BLaER1 (cell line): Measurements from ENCODE around the gene EIF4B.
"Not testable (repeated sequence)": the region's sequence is repeated elsewhere in the genome, so short reads cannot be mapped to it uniquely, and the experiment has no call there.

Experiments
- H3K27ac ChIP-seq: shearing (Covaris generic); formaldehyde crosslinking; 2 replicates; pipeline ENCODE4 v1.8.1; 2022
- H3K27me3 ChIP-seq: shearing (Covaris generic); formaldehyde crosslinking; 2 replicates; pipeline ENCODE4 v1.8.1; 2022
- H3K36me3 ChIP-seq: shearing (Covaris generic); formaldehyde crosslinking; 2 replicates; pipeline ENCODE4 v1.8.1; 2022
- H3K4me1 ChIP-seq: shearing (Covaris generic); formaldehyde crosslinking; 2 replicates; pipeline ENCODE4 v1.8.1; 2022
- H3K4me2 ChIP-seq: shearing (Covaris generic); formaldehyde crosslinking; 2 replicates; pipeline ENCODE4 v1.8.1; 2022
- H3K4me3 ChIP-seq: shearing (Covaris generic); formaldehyde crosslinking; 2 replicates; pipeline ENCODE4 v1.8.1; 2022
- H3K9ac ChIP-seq: shearing (Covaris generic); formaldehyde crosslinking; 2 replicates; pipeline ENCODE4 v1.8.1; 2022
- H3K9me3 ChIP-seq: shearing (Covaris generic); formaldehyde crosslinking; 2 replicates; pipeline ENCODE4 v1.8.1; 2022
- H4K20me1 ChIP-seq: shearing (Covaris generic); formaldehyde crosslinking; 2 replicates; pipeline ENCODE4 v1.8.1; 2022
- Cebpa-rat ChIP-seq: shearing (Covaris generic); IDR thresholded peaks from 2 replicates; pipeline ENCODE4 v1.8.1; 2022

EIF4B gene

DNA sequence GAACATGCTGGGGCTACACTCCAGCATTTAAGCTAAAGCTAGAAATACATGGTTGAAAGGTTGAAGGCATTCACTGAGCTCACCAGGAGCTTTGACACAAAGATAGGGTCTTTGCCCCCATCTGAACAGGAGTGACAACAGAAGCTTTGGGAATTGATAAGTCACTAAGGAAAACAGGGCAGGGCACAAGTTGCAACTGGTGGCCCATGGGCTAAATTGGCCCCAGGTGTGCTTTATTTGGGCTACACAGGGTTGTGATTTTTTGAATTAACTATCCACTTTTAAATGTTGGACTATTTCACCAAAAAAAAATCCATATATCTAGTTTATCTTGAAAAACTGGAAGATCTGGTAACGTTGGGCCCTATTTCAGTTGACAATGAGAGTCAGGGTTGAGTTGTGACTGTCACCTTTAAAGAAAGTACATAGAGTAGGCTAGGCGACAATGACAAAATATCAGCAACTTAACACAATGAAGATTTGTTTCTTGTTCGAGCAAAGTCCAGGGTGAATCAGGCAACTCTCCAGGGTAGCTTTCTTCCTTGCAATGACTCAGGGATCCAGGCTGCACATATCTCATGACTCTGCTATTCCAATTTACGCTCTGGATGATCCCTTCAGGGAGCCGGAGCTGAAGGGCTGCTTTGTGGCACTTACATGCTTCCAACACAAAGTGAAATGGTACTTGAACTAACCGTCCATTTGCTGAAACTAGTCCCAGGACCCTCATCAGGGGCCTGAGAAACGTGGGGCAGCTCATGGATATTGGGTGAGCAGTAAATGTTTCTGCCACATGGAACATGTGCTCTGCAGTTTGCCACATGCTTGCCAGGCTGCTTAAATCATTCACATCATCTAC, 13.3 kb upstream of the EIF4B start:
- TF ChIP-seq Cebpa-rat = no peak
- H3K9ac ChIP-seq = no peak overlapping the region
- H3K27me3 ChIP-seq = no peaks in the 10 kb centered on the region
- H3K4me3 ChIP-seq = no peak overlapping the region
- no peaks in the 10 kb centered on the region for H3K4me1 ChIP-seq
- no peaks in the 10 kb centered on the region for H3K36me3 ChIP-seq
- H3K27ac ChIP-seq = no peak overlapping the region
- no peaks in the 10 kb centered on the region for H3K9me3 ChIP-seq
- H4K20me1 ChIP-seq = no peaks in the 10 kb centered on the region
- no peak overlapping the region for H3K4me2 ChIP-seq

- H3K4me1 ChIP-seq = no peaks in the 10 kb centered on the region
- H3K36me3 ChIP-seq = no peaks in the 10 kb centered on the region
- H3K27ac ChIP-seq = no peak overlapping the region
- no peaks in the 10 kb centered on the region for H3K9me3 ChIP-seq
- H3K9ac ChIP-seq = no peak overlapping the region
- H3K27me3 ChIP-seq = no peaks in the 10 kb centered on the region
- H3K4me2 ChIP-seq = no peak overlapping the region
- TF ChIP-seq Cebpa-rat = no peak
- no peaks in the 10 kb centered on the region for H4K20me1 ChIP-seq
- no peak overlapping the region for H3K4me3 ChIP-seq
These were observed 12.7 kb upstream of the EIF4B start for GRCh38 chr12:52993558-52993869.

DNA sequence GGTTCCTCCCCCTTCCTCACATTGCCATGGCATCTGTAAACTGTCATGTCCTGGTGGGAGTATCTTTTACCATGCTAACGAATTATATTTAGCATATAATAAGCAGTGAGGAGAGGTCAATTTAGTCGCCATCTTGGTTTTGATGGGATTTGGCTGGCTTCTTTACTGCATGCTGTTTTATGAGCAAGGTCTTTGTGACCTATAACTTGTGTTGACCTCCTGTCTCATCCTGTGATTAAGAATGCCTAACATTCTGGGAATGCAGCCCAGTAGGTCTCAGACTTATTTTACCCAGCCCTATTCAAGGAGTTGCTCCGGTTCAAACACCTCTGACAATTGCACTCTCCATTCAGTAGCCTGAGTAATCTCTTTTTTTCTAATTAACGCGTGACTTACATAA, 2.1 kb upstream of the EIF4B start:
- TF ChIP-seq Cebpa-rat = no peak
- Histone ChIP-seq H4K20me1 (peaks cover 23% of the 10 kb centered on the region), H3K4me3 (no peak overlapping the region), H3K4me2 (no peak overlapping the region), H3K4me1 (peaks cover 31% of the 10 kb centered on the region), H3K36me3 (peaks cover 14% of the 10 kb centered on the region), H3K27me3 (no peaks in the 10 kb centered on the region), H3K9me3 (no peaks in the 10 kb centered on the region), H3K27ac (no peak overlapping the region), H3K9ac (no peak overlapping the region)

- Histone ChIP-seq H3K4me1 (peaks cover 35% of the 10 kb centered on the region), H3K36me3 (peaks cover 18% of the 10 kb centered on the region), H3K4me2 (peak overlapping the region; percentile 87), H3K9me3 (no peaks in the 10 kb centered on the region), H3K9ac (no peak overlapping the region), H3K4me3 (no peak overlapping the region), H3K27ac (no peak overlapping the region), H3K27me3 (no peaks in the 10 kb centered on the region), H4K20me1 (peaks cover 28% of the 10 kb centered on the region)
- no peak for TF ChIP-seq Cebpa-rat
These were observed 1.7 kb upstream of the EIF4B start for GRCh38 chr12:53004582-53004981.

GRCh38 chr12:53005215-53005985, 856 bp upstream of the EIF4B start:
- Histone ChIP-seq H3K27ac (peak overlapping the region; percentile 76), H3K9me3 (no peaks in the 10 kb centered on the region), H3K9ac (peak overlapping the region; percentile 81), H4K20me1 (peaks cover 36% of the 10 kb centered on the region), H3K27me3 (no peaks in the 10 kb centered on the region), H3K4me1 (peaks cover 36% of the 10 kb centered on the region), H3K4me3 (peak overlapping the region; percentile 95), H3K4me2 (peak overlapping the region; percentile 87), H3K36me3 (peaks cover 27% of the 10 kb centered on the region)
- no peak for TF ChIP-seq Cebpa-rat

DNA sequence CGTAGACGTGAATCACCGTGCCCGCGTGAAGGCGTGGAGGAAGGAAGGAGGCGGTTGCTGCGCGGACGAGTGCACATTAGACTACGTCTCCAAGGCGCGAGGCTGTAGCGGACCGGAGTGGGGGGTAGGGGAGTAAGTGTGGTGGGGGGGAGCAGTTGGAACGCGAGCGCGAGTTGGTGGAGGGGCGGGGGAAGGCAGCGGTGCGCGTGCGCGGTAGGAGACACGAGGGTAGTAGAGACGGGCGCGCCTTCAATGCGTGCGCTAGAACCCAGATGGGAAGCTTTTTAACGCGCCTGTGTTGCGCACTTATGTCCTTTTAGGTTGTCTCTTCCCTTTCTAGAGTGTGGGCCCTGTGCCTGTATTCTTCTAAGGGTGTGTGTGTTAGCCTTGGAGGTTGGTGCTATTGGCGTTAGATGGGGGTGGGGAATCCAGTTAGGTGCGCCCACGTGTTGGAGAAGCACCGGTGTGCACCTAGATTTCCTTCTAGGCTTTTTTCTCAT, 604 bp downstream of the EIF4B start:
- H3K36me3 ChIP-seq = peaks cover 41% of the 10 kb centered on the region
- peak overlapping the region; percentile 95 for H3K4me3 ChIP-seq
- H3K27ac ChIP-seq = peak overlapping the region; percentile 99
- peak overlapping the region; percentile 97 for H3K4me2 ChIP-seq
- peaks cover 41% of the 10 kb centered on the region for H3K4me1 ChIP-seq
- H3K9ac ChIP-seq = peak overlapping the region; percentile 99
- TF ChIP-seq Cebpa-rat = no peak
- no peaks in the 10 kb centered on the region for H3K9me3 ChIP-seq
- H4K20me1 ChIP-seq = peaks cover 50% of the 10 kb centered on the region
- H3K27me3 ChIP-seq = no peaks in the 10 kb centered on the region

GRCh38 chr12:53007343-53007742, 1.1 kb downstream of the EIF4B start:
- peak overlapping the region; percentile 99 for H3K9ac ChIP-seq
- no peaks in the 10 kb centered on the region for H3K9me3 ChIP-seq
- peak overlapping the region; percentile 99 for H3K27ac ChIP-seq
- peak overlapping the region; percentile 97 for H3K4me2 ChIP-seq
- peaks cover 46% of the 10 kb centered on the region for H3K36me3 ChIP-seq
- peaks cover 41% of the 10 kb centered on the region for H3K4me1 ChIP-seq
- peaks cover 55% of the 10 kb centered on the region for H4K20me1 ChIP-seq
- TF ChIP-seq Cebpa-rat = no peak
- H3K4me3 ChIP-seq = peak overlapping the region; percentile 95
- no peaks in the 10 kb centered on the region for H3K27me3 ChIP-seq

DNA sequence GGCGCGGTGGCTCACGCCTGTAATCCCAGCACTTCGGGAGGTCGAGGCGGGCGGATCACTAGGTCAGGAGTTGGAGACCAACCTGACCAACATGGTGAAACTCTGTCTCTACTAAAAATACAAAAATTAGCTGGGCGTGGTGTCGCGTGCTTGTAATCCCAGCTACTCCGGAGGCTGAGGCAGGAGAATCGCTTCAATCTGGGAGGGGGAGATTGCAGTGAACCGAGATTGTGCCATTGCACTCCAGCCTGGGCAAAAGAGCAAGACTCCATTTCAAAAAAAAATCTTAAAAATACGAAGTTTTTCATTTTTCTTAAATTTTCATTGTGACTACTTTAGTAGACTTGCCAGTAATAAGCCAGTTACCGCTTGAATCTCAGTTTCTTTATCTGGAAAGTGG, 2.5 kb downstream of the EIF4B start:
- peaks cover 41% of the 10 kb centered on the region for H3K4me1 ChIP-seq
- not testable (repeated sequence) for H3K27ac ChIP-seq, H3K9me3 ChIP-seq, H3K27me3 ChIP-seq, H3K4me3 ChIP-seq
- peak overlapping the region; percentile 49; the same call in 1 of the 2 replicates for H3K9ac ChIP-seq
- H4K20me1 ChIP-seq = peaks cover 69% of the 10 kb centered on the region
- peak overlapping the region; percentile 97 for H3K4me2 ChIP-seq
- H3K36me3 ChIP-seq = peaks cover 60% of the 10 kb centered on the region

- Histone ChIP-seq H3K4me2 (peak overlapping the region; percentile 97; the same call in 1 of the 2 replicates), H3K9me3 (no peaks in the 10 kb centered on the region), H3K36me3 (peaks cover 82% of the 10 kb centered on the region), H3K27ac (no peak overlapping the region), H3K9ac (0 out of 2 replicates have a peak overlapping the region, but pooled peaks have one; percentile 24), H3K27me3 (no peaks in the 10 kb centered on the region), H3K4me1 (peaks cover 33% of the 10 kb centered on the region), H4K20me1 (peaks cover 91% of the 10 kb centered on the region), H3K4me3 (no peak overlapping the region)
- no peak for TF ChIP-seq Cebpa-rat
These were observed 4.7 kb downstream of the EIF4B start for GRCh38 chr12:53010955-53011354.

GRCh38 chr12:53011889-53012288, 5.6 kb downstream of the EIF4B start:
- no peak overlapping the region for H3K27ac ChIP-seq
- H3K9me3 ChIP-seq = no peaks in the 10 kb centered on the region
- no peaks in the 10 kb centered on the region for H3K27me3 ChIP-seq
- peaks cover 33% of the 10 kb centered on the region for H3K4me1 ChIP-seq
- H3K4me3 ChIP-seq = no peak overlapping the region
- TF ChIP-seq Cebpa-rat = no peak
- H3K4me2 ChIP-seq = no peak overlapping the region
- peaks cover 91% of the 10 kb centered on the region for H3K36me3 ChIP-seq
- peaks cover 100% of the 10 kb centered on the region for H4K20me1 ChIP-seq
- H3K9ac ChIP-seq = no peak overlapping the region
